Keratinocyte (primary cell): ENCODE data around the gene IL17RD. TPM values are rescaled to one million over a fixed set of nuclear protein-coding genes. Genes with fewer than 3 reads are reported as not detected.

ENCODE experiments used
- DNase-seq: peaks from one replicate; pipeline ENCODE4 v3.0.0-alpha.2; 2011; ENCODE audit warnings: low read depth, missing footprints, low spot score
- FAIRE-seq: peaks from 2 replicates; lab custom pipeline; 2011; peaks lifted over from hg19 to GRCh38; lab: Jason Lieb, UNC
- H2AFZ ChIP-seq: 2 replicates; pipeline ENCODE4 v1.6.0; 2012; ENCODE audit warnings: low read length, control low read depth, inconsistent platforms; ENCODE audit not compliant: control insufficient read depth
- H3K27ac ChIP-seq: 2 replicates; pipeline ENCODE4 v1.5.1; 2011; ENCODE audit warnings: low read length; ENCODE audit not compliant: control insufficient read depth, insufficient read depth
- H3K27me3 ChIP-seq: 3 replicates; pipeline ENCODE4 v1.6.0; 2011; ENCODE audit warnings: low read length; ENCODE audit not compliant: control insufficient read depth, insufficient read depth; ENCODE audit errors: extremely low read depth
- H3K36me3 ChIP-seq, 2 experiments: 2 replicates in 1 of 2; 3 replicates in 1 of 2; pipeline ENCODE4 v1.5.1; 2011; ENCODE audit warnings: low read length in 2 of 2, mild to moderate bottlenecking in 1 of 2; ENCODE audit not compliant: control insufficient read depth in 2 of 2, insufficient read depth in 2 of 2; ENCODE audit errors: extremely low read depth in 1 of 2
- H3K4me1 ChIP-seq: 3 replicates; pipeline ENCODE4 v1.5.1; 2011; ENCODE audit warnings: low read length; ENCODE audit not compliant: control insufficient read depth, insufficient read depth; ENCODE audit errors: extremely low read depth
- H3K4me2 ChIP-seq: 3 replicates; pipeline ENCODE4 v1.6.0; 2011; ENCODE audit warnings: low read depth, low read length; ENCODE audit not compliant: control insufficient read depth, insufficient read depth; ENCODE audit errors: extremely low read depth
- H3K4me3 ChIP-seq, 3 experiments: fragments of 200-600 bp in 1 of 3; sonication (generic) in 1 of 3; 2 replicates in 2 of 3; 3 replicates in 1 of 3; pipeline ENCODE4 v1.5.1; 2011 to 2016; ENCODE audit warnings: low read length in 3 of 3, mild to moderate bottlenecking in 3 of 3, control low read depth in 2 of 3, inconsistent platforms in 1 of 3, low read depth in 1 of 3, mixed read lengths in 1 of 3, mixed run types in 1 of 3, moderate library complexity in 1 of 3; ENCODE audit not compliant: control insufficient read depth in 2 of 3, insufficient read depth in 2 of 3; ENCODE audit errors: extremely low read depth in 1 of 3
- H3K79me2 ChIP-seq: 2 replicates; pipeline ENCODE4 v1.6.0; 2012; ENCODE audit warnings: low read length; ENCODE audit not compliant: control insufficient read depth, insufficient read depth
- H3K9ac ChIP-seq: 3 replicates; pipeline ENCODE4 v1.6.0; 2011; ENCODE audit warnings: low read length; ENCODE audit not compliant: control insufficient read depth, insufficient read depth; ENCODE audit errors: extremely low read depth
- H3K9me1 ChIP-seq: 3 replicates; pipeline ENCODE4 v1.6.0; 2011; ENCODE audit warnings: low read length; ENCODE audit not compliant: control insufficient read depth, insufficient read depth; ENCODE audit errors: extremely low read depth
- H3K9me3 ChIP-seq: 2 replicates; pipeline ENCODE4 v1.5.1; 2012; ENCODE audit warnings: low read depth, low read length; ENCODE audit not compliant: control insufficient read depth
- H4K20me1 ChIP-seq: 3 replicates; pipeline ENCODE4 v1.6.0; 2011; ENCODE audit warnings: low read length; ENCODE audit not compliant: control insufficient read depth, insufficient read depth; ENCODE audit errors: extremely low read depth
- CTCF ChIP-seq, 3 experiments: IDR thresholded peaks in 1 of 3; conservative IDR thresholded peaks in 1 of 3; optimal IDR thresholded peaks in 1 of 3; 2 replicates in 2 of 3; 3 replicates in 1 of 3; pipeline versions ENCODE3 to v1.5.1; 2011; ENCODE audit warnings: low read length in 3 of 3, mild to moderate bottlenecking in 3 of 3, moderate library complexity in 2 of 3, control low read depth in 1 of 3, inconsistent platforms in 1 of 3; ENCODE audit not compliant: insufficient read depth in 2 of 3; ENCODE audit errors: extremely low read depth in 1 of 3
- EZH2 ChIP-seq: IDR thresholded peaks from one replicate; pipeline ENCODE4 v1.6.1; 2012; ENCODE audit warnings: inconsistent platforms, mild to moderate bottlenecking, low read length, moderate library complexity
- dilution Hi-C: fragments of 300-500 bp; cut with MboI; formaldehyde crosslinking; loops from one replicate; pipeline ENCODE4 v1.7.0; 2020; ENCODE audit warnings: low sequenced_read_pairs; ENCODE audit not compliant: extremely low pct_ligation_motif_present
- polyA plus RNA-seq, 5 experiments: library from polyadenylated mRNA; depleted of rRNA in 3 of 5; stranded (reverse) in 3 of 5; stranded (forward) in 1 of 5; unstranded in 1 of 5; fragments of >200 nt; gene quantifications; 1 replicate in 1 of 5; 2 replicates in 3 of 5; 3 replicates in 1 of 5; pipeline versions ENCODE4 v1.2.1 to v1.2.3, GENCODE V29; 2011 to 2012; ENCODE audit warnings: missing spikeins in 2 of 5, low read depth in 1 of 5, low replicate concordance in 1 of 5

IL17RD gene
- polyA plus RNA-seq, 1 donor (not counting 4 experiments of a cell fraction or from before 2014, with no cell fraction given): 1.4 TPM

GRCh38 chr3:57168151-57168550, 3.0 kb upstream of the IL17RD start:
- no peak for FAIRE-seq
- Histone ChIP-seq H3K4me3 (no peak overlapping the region), H3K27ac (no peak overlapping the region), H3K9me1 (no peaks in the 10 kb centered on the region), H4K20me1 (no peaks in the 10 kb centered on the region), H2AFZ (no peak overlapping the region), H3K9me3 (no peaks in the 10 kb centered on the region), H3K4me1 (peaks cover 8% of the 10 kb centered on the region), H3K27me3 (peaks cover 17% of the 10 kb centered on the region), H3K4me2 (no peak overlapping the region), H3K79me2 (no peaks in the 10 kb centered on the region), H3K36me3 (no peaks in the 10 kb centered on the region), H3K9ac (no peak overlapping the region)
- dilution Hi-C loops: no loop called here
- TF ChIP-seq CTCF (optimal IDR thresholded peaks at IDR 0.05 in 1 of 3, IDR thresholded peaks at IDR 0.05 in 1 of 3, conservative IDR thresholded peaks at IDR 0.05 in 1 of 3; ENCODE audit: extremely low read depth in 1 of 3, insufficient read depth in 2 of 3, low read length in 3 of 3): no peak
- TF ChIP-seq EZH2: no peak
- no peak for DNase-seq

- H3K4me1 ChIP-seq: peaks cover 8% of the 10 kb centered on the region
- no peaks in the 10 kb centered on the region for H3K9me3 ChIP-seq
- H3K27me3 ChIP-seq: peaks cover 23% of the 10 kb centered on the region
- H4K20me1 ChIP-seq: no peaks in the 10 kb centered on the region
- H3K4me3 ChIP-seq: no peak overlapping the region
- FAIRE-seq (no peak), DNase-seq (no peak)
- no peaks in the 10 kb centered on the region for H3K9me1 ChIP-seq
- no peak overlapping the region for H3K27ac ChIP-seq
- no peaks in the 10 kb centered on the region for H3K36me3 ChIP-seq
- H3K79me2 ChIP-seq: no peaks in the 10 kb centered on the region
- TF ChIP-seq CTCF (optimal IDR thresholded peaks at IDR 0.05 in 1 of 3, IDR thresholded peaks at IDR 0.05 in 1 of 3, conservative IDR thresholded peaks at IDR 0.05 in 1 of 3; ENCODE audit: extremely low read depth in 1 of 3, insufficient read depth in 2 of 3, low read length in 3 of 3): no peak
- no peak for TF ChIP-seq EZH2
- no peak overlapping the region for H2AFZ ChIP-seq
- H3K4me2 ChIP-seq: no peak overlapping the region
- H3K9ac ChIP-seq: no peak overlapping the region
- dilution Hi-C loops: no loop called here
Observed at GRCh38 chr3:57166660-57167059, 1.5 kb upstream of the IL17RD start.
